ENCODE results near the gene IDI2. TPM values are rescaled to one million over a fixed set of nuclear protein-coding genes. Genes with fewer than 3 reads are reported as not detected.

IDI2 gene
- total RNA-seq, 2 experiments from 2014 or later = not detected

DNA sequence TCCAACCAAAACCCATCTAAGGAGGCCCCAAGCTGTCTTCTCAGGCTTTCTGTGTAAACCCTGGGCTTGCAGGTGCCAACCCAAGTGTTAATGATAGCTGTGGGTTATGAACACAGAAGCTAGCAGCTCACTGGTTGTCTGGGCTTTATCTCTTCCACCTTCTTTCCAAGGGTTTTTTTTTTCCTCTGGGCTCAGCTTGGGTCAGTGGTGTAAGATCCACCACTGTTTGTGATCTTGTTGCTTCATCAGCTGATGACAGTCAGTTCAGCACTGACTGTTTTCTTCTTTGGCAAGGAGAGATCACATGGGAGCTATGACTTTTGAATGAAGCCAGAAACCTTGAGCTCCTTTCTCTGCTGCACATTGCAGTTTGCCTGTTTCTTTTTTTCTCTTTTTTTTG, 32.8 kb downstream of the IDI2 start:
- ChIA-PET POLR2A (interaction anchor here (0.8 to 3.5 kb wide), 7 partner anchors 11 to 98 kb away, joined by 3 to 18 read pairs (median 4); partner anchors contain the start of gene IDI1), CTCF (interaction anchor here (0.6 kb wide), 1 partner anchor 85 kb away, joined by 3 read pairs; no protein-coding TSS in a partner anchor)
- intact Hi-C loops (cut with micrococcal nuclease) = no loop called here
- Mint-ChIP-seq H3K4me3 (no peak overlapping the region), H3K27ac (peak overlapping the region; percentile 12), H3K4me1 (ENCODE audit: low read depth) (peaks cover 27% of the 10 kb centered on the region), H3K9me3 (no peaks in the 10 kb centered on the region), H3K36me3 (ENCODE audit: low read depth) (peaks cover 78% of the 10 kb centered on the region), H3K27me3 (no peaks in the 10 kb centered on the region)
- DNase-seq (no peak), ATAC-seq (no peak)
- TF ChIP-seq, protein P1, sequence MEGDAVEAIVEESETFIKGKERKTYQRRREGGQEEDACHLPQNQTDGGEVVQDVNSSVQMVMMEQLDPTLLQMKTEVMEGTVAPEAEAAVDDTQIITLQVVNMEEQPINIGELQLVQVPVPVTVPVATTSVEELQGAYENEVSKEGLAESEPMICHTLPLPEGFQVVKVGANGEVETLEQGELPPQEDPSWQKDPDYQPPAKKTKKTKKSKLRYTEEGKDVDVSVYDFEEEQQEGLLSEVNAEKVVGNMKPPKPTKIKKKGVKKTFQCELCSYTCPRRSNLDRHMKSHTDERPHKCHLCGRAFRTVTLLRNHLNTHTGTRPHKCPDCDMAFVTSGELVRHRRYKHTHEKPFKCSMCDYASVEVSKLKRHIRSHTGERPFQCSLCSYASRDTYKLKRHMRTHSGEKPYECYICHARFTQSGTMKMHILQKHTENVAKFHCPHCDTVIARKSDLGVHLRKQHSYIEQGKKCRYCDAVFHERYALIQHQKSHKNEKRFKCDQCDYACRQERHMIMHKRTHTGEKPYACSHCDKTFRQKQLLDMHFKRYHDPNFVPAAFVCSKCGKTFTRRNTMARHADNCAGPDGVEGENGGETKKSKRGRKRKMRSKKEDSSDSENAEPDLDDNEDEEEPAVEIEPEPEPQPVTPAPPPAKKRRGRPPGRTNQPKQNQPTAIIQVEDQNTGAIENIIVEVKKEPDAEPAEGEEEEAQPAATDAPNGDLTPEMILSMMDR (IDR thresholded peaks at IDR 0.05) = no peak

- H3K9me3 Mint-ChIP-seq = no peaks in the 10 kb centered on the region
- H3K4me1 Mint-ChIP-seq (ENCODE audit: low read depth) = peaks cover 24% of the 10 kb centered on the region
- H3K27me3 Mint-ChIP-seq = no peaks in the 10 kb centered on the region
- intact Hi-C loops (cut with micrococcal nuclease) = no loop called here
- ATAC-seq (no peak), DNase-seq (no peak)
- POLR2A ChIA-PET = interaction anchor here (1.3 to 3.5 kb wide), 3 partner anchors 11 to 56 kb away, joined by 3 to 18 read pairs (median 4); partner anchors contain the start of gene IDI1
- no peak overlapping the region for H3K4me3 Mint-ChIP-seq
- peaks cover 74% of the 10 kb centered on the region for H3K36me3 Mint-ChIP-seq (ENCODE audit: low read depth)
- H3K27ac Mint-ChIP-seq = peak overlapping the region; percentile 12
- TF ChIP-seq, protein P1 (IDR thresholded peaks at IDR 0.05) = no peak
- CTCF ChIA-PET = interaction anchor here (0.6 kb wide), 1 partner anchor 86 kb away, joined by 3 read pairs; no protein-coding TSS in a partner anchor
These were observed 33.2 kb downstream of the IDI2 start for GRCh38 chr10:992467-992866.

GRCh38 chr10:990808-991207, 34.9 kb downstream of the IDI2 start:
- DNase-seq = no peak
- ChIA-PET CTCF (no interaction called here), POLR2A (interaction anchor here (1.3 to 3.1 kb wide), 2 partner anchors 13 to 57 kb away, joined by 3 to 9 read pairs; no protein-coding TSS in a partner anchor)
- intact Hi-C loops (cut with micrococcal nuclease) = no loop called here
- Mint-ChIP-seq H3K4me1 (ENCODE audit: low read depth) (peaks cover 31% of the 10 kb centered on the region), H3K4me3 (peak overlapping the region; percentile 95), H3K36me3 (ENCODE audit: low read depth) (peaks cover 60% of the 10 kb centered on the region), H3K27ac (peak overlapping the region; percentile 62), H3K9me3 (no peaks in the 10 kb centered on the region), H3K27me3 (no peaks in the 10 kb centered on the region)
- TF ChIP-seq, protein P1 (IDR thresholded peaks at IDR 0.05) = no peak
- no peak for ATAC-seq

GRCh38 chr10:988667-989545, 36.8 kb downstream of the IDI2 start:
- Mint-ChIP-seq H3K4me3 (peak overlapping the region; percentile 95), H3K27me3 (no peaks in the 10 kb centered on the region), H3K9me3 (no peaks in the 10 kb centered on the region), H3K36me3 (ENCODE audit: low read depth) (peaks cover 41% of the 10 kb centered on the region), H3K27ac (peak overlapping the region; percentile 97), H3K4me1 (ENCODE audit: low read depth) (peaks cover 31% of the 10 kb centered on the region)
- ChIA-PET CTCF (interaction anchor here (1.0 to 1.2 kb wide), 3 partner anchors 52 to 61 kb away, joined by 3 read pairs; partner anchors contain the start of gene LARP4B), POLR2A (interaction anchor here (0.5 to 5.3 kb wide), 10 partner anchors 9 to 85 kb away, joined by 3 to 24 read pairs (median 8); partner anchors contain the start of genes IDI1 and LARP4B)
- peak; percentile 10 for ATAC-seq
- peak; percentile 47 for DNase-seq
- TF ChIP-seq, protein P1 (IDR thresholded peaks at IDR 0.05) = no peak
- intact Hi-C loops (cut with micrococcal nuclease) = loop anchor here (5.0 kb wide), 2 partner anchors 52 to 63 kb away; no protein-coding TSS in a partner anchor
